Measurements from ENCODE around the gene GPR22. TPM values are rescaled to one million over a fixed set of nuclear protein-coding genes. Genes with fewer than 3 reads are reported as not detected.

The GPR22 gene
- total RNA-seq, 1 experiment from 2014 or later, result not detected

DNA sequence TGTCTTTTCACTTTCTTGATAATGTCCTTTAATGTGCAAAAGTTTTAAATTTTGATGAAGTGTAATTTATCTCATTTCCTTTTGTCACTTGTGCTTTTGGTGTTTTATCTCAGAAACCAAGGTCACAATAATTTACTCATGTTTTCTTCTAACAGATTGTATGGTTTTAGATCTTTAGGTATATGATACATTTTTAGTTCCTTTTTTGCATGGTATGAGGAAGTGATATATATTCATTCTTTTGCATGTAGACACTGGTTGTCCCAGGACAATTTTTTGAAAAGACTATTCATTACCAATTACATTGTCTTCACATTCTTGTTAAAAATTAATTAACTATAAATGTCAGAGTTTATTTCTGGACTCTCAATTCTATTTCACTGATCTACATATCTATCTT lies 39.8 kb upstream of the GPR22 start:
- H3K18ac ChIP-seq (ENCODE audit: insufficient read length, low read depth, low read length), result no peak overlapping the region
- no peaks in the 10 kb centered on the region for H3K4me1 ChIP-seq (ENCODE audit: insufficient read depth, low read length)
- H3K9me3 ChIP-seq (ENCODE audit: control insufficient read depth, low read depth, low read length), result no peaks in the 10 kb centered on the region
- H3K27me3 ChIP-seq (ENCODE audit: insufficient read depth, low read length), result no peaks in the 10 kb centered on the region
- no peak overlapping the region for H4K8ac ChIP-seq (replicated peaks; ENCODE audit: insufficient read length, low read depth, low read length)
- H2BK20ac ChIP-seq (ENCODE audit: low read depth, low read length, poor library complexity, severe bottlenecking), result no peak overlapping the region
- no peaks in the 10 kb centered on the region for H3K27me3 Mint-ChIP-seq (ENCODE audit: low read depth)
- H3K36me3 Mint-ChIP-seq (ENCODE audit: insufficient read depth in 1 of 3, low read depth in 3 of 3), result peaks cover 0 to 25% (median 14%) of the 10 kb centered on the region in 3 experiments; a peak in 6 of 7 replicates
- no peak overlapping the region for H3T11ph ChIP-seq (ENCODE audit: low read length)
- no peak overlapping the region for H2BK12ac ChIP-seq (ENCODE audit: insufficient read length, low read depth, low read length)
- no peak overlapping the region for H3K27ac ChIP-seq (ENCODE audit: insufficient read length, low read depth, low read length)
- no peak overlapping the region for H3K56ac ChIP-seq (ENCODE audit: insufficient read length, low read depth, low read length)
- H3K4me1 Mint-ChIP-seq, result no peaks in the 10 kb centered on the region
- no peak overlapping the region for H3K4me2 ChIP-seq (ENCODE audit: insufficient read depth, insufficient read length, low read length)
- H4K91ac ChIP-seq (ENCODE audit: insufficient read length, low read depth, low read length), result no peak overlapping the region
- no peak overlapping the region for H2AFZ ChIP-seq (ENCODE audit: low read length)
- H2AK5ac ChIP-seq (ENCODE audit: insufficient read length, low read length), result no peak overlapping the region
- H4K20me1 ChIP-seq (ENCODE audit: control insufficient read depth, insufficient read depth, insufficient read length), result no peaks in the 10 kb centered on the region
- H3K9me3 Mint-ChIP-seq, result peaks cover 10 to 19% of the 10 kb centered on the region in 2 experiments; a peak in 4 of 5 replicates
- no peak overlapping the region for H3K27ac Mint-ChIP-seq
- H3K9ac ChIP-seq (ENCODE audit: extremely low read depth, insufficient read length, low read length), result no peak overlapping the region
- H3K4me3 Mint-ChIP-seq, result no peak overlapping the region
- no peaks in the 10 kb centered on the region for H3K79me1 ChIP-seq (ENCODE audit: insufficient read depth, low read depth, low read length, poor library complexity, severe bottlenecking)
- H4K5ac ChIP-seq (ENCODE audit: insufficient read length, low read depth, low read length), result no peak overlapping the region
- no peak overlapping the region for H2BK15ac ChIP-seq (ENCODE audit: low read depth, low read length)
- no peak for DNase-seq
- H3K79me2 ChIP-seq (ENCODE audit: insufficient read depth, low read length), result no peaks in the 10 kb centered on the region
- H3K23ac ChIP-seq (ENCODE audit: insufficient read length, low read depth, low read length), result no peak overlapping the region
- no peak overlapping the region for H2BK5ac ChIP-seq (ENCODE audit: insufficient read length, low read length)
- no peak overlapping the region for H3K4ac ChIP-seq (ENCODE audit: low read depth, low read length)
- H3K14ac ChIP-seq (ENCODE audit: insufficient read depth, low read length), result no peak overlapping the region
- TF ChIP-seq, protein P1, sequence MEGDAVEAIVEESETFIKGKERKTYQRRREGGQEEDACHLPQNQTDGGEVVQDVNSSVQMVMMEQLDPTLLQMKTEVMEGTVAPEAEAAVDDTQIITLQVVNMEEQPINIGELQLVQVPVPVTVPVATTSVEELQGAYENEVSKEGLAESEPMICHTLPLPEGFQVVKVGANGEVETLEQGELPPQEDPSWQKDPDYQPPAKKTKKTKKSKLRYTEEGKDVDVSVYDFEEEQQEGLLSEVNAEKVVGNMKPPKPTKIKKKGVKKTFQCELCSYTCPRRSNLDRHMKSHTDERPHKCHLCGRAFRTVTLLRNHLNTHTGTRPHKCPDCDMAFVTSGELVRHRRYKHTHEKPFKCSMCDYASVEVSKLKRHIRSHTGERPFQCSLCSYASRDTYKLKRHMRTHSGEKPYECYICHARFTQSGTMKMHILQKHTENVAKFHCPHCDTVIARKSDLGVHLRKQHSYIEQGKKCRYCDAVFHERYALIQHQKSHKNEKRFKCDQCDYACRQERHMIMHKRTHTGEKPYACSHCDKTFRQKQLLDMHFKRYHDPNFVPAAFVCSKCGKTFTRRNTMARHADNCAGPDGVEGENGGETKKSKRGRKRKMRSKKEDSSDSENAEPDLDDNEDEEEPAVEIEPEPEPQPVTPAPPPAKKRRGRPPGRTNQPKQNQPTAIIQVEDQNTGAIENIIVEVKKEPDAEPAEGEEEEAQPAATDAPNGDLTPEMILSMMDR (conservative IDR thresholded peaks at IDR 0.05), result no peak
- no peak overlapping the region for H2BK120ac ChIP-seq (ENCODE audit: low read depth, low read length, poor library complexity, severe bottlenecking)
- no peaks in the 10 kb centered on the region for H3K23me2 ChIP-seq (ENCODE audit: insufficient read length, low read depth, low read length, poor library complexity, severe bottlenecking)

All from H9 (cell line).